ENCODE measurements around the gene TK2. TPM values are rescaled to one million over a fixed set of nuclear protein-coding genes. Genes with fewer than 3 reads are reported as not detected.
"Not testable (repeated sequence)": the region's sequence is repeated elsewhere in the genome, so short reads cannot be mapped to it uniquely, and the experiment has no call there.

The TK2 gene
- total RNA-seq, 1 donor from 2014 or later = 16.1 TPM

DNA sequence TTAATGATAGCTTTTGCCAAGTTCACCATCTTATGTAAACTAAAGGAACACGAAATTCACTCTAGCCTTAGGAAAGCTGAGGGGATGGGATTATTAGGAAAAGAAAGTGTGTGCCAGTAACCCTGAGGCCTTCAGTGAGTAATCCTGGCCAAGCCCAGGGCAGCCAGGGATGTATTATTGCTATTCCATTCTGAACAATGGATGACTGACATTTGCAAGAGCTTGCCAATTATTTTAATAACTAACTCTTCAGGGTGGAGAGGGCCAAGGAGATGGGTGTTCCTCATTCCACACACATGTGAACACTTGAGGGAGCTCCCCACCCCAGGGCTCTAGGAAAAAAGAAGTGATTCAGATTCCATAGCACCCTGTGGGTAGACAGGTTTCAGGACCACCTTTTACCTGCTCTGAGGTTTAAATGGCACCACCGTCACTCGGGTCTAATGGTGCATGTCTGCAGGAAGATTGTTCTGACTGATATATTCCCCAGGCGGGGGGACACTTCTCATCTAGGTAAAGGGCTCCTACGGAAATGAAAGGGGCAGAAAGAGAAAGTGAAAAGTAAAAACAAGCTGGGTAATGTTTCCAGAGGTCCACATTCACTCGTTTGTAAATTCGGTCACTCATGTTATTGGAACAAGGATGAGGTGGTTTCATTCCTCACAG lies 41.5 kb downstream of the TK2 start:
- Mint-ChIP-seq H3K4me3 (ENCODE audit: low read depth) (no peak overlapping the region), H3K9me3 (ENCODE audit: low read depth) (no peaks in the 10 kb centered on the region), H3K27me3 (no peaks in the 10 kb centered on the region), H3K27ac (no peak overlapping the region), H3K4me1 (ENCODE audit: low read depth) (peaks cover 5% of the 10 kb centered on the region), H3K36me3 (ENCODE audit: insufficient read depth) (peaks cover 12% of the 10 kb centered on the region)
- DNase-seq (ENCODE audit: low spot score, unreplicated experiment) = no peak
- TF ChIP-seq, protein P1, sequence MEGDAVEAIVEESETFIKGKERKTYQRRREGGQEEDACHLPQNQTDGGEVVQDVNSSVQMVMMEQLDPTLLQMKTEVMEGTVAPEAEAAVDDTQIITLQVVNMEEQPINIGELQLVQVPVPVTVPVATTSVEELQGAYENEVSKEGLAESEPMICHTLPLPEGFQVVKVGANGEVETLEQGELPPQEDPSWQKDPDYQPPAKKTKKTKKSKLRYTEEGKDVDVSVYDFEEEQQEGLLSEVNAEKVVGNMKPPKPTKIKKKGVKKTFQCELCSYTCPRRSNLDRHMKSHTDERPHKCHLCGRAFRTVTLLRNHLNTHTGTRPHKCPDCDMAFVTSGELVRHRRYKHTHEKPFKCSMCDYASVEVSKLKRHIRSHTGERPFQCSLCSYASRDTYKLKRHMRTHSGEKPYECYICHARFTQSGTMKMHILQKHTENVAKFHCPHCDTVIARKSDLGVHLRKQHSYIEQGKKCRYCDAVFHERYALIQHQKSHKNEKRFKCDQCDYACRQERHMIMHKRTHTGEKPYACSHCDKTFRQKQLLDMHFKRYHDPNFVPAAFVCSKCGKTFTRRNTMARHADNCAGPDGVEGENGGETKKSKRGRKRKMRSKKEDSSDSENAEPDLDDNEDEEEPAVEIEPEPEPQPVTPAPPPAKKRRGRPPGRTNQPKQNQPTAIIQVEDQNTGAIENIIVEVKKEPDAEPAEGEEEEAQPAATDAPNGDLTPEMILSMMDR (IDR thresholded peaks at IDR 0.05; ENCODE audit: unreplicated experiment) = no peak

GRCh38 chr16:66507731-66508239 lies 42.1 kb downstream of the TK2 start:
- Mint-ChIP-seq H3K27ac (no peak overlapping the region), H3K4me3 (ENCODE audit: low read depth) (no peak overlapping the region), H3K4me1 (ENCODE audit: low read depth) (peaks cover 5% of the 10 kb centered on the region), H3K27me3 (no peaks in the 10 kb centered on the region), H3K9me3 (ENCODE audit: low read depth) (no peaks in the 10 kb centered on the region), H3K36me3 (ENCODE audit: insufficient read depth) (peaks cover 9% of the 10 kb centered on the region)
- no peak for DNase-seq (ENCODE audit: low spot score, unreplicated experiment)
- TF ChIP-seq, protein P1 (IDR thresholded peaks at IDR 0.05; ENCODE audit: unreplicated experiment) = no peak

DNA sequence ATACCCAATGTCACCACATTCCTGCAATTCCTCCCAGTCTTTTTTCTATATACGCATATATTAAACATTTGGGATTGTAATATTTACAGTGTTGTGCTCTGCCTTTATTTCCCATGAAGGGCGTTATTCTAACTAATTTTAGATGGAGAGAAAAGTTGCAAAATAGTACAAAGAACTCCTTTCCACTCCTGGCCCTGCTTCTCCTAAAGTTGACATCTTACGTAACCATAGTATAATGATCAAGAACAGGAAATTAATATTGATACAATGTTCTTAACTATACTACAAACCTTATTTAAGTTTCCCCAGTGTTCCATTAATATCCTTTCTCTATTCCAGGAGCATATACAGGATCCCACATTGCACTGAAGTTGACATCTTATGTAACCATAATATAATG lies 46.3 kb downstream of the TK2 start:
- Mint-ChIP-seq H3K4me1 (ENCODE audit: low read depth) (peaks cover 5% of the 10 kb centered on the region), H3K4me3 (ENCODE audit: low read depth) (no peak overlapping the region), H3K27me3 (no peaks in the 10 kb centered on the region), H3K27ac (no peak overlapping the region), H3K9me3 (ENCODE audit: low read depth) (peaks cover 3% of the 10 kb centered on the region), H3K36me3 (ENCODE audit: insufficient read depth) (peaks cover 6% of the 10 kb centered on the region)
- DNase-seq (ENCODE audit: low spot score, unreplicated experiment) = no peak
- TF ChIP-seq, protein P1 (IDR thresholded peaks at IDR 0.05; ENCODE audit: unreplicated experiment) = no peak

GRCh38 chr16:66503030-66503429 lies 46.9 kb downstream of the TK2 start:
- Mint-ChIP-seq H3K36me3 (ENCODE audit: insufficient read depth) (peaks cover 6% of the 10 kb centered on the region), H3K27me3 (no peaks in the 10 kb centered on the region), H3K9me3 (ENCODE audit: low read depth) (peaks cover 3% of the 10 kb centered on the region), H3K4me1 (ENCODE audit: low read depth) (peaks cover 4% of the 10 kb centered on the region), H3K4me3 (ENCODE audit: low read depth) (no peak overlapping the region), H3K27ac (no peak overlapping the region)
- no peak for DNase-seq (ENCODE audit: low spot score, unreplicated experiment)
- TF ChIP-seq, protein P1 (IDR thresholded peaks at IDR 0.05; ENCODE audit: unreplicated experiment) = no peak

DNA sequence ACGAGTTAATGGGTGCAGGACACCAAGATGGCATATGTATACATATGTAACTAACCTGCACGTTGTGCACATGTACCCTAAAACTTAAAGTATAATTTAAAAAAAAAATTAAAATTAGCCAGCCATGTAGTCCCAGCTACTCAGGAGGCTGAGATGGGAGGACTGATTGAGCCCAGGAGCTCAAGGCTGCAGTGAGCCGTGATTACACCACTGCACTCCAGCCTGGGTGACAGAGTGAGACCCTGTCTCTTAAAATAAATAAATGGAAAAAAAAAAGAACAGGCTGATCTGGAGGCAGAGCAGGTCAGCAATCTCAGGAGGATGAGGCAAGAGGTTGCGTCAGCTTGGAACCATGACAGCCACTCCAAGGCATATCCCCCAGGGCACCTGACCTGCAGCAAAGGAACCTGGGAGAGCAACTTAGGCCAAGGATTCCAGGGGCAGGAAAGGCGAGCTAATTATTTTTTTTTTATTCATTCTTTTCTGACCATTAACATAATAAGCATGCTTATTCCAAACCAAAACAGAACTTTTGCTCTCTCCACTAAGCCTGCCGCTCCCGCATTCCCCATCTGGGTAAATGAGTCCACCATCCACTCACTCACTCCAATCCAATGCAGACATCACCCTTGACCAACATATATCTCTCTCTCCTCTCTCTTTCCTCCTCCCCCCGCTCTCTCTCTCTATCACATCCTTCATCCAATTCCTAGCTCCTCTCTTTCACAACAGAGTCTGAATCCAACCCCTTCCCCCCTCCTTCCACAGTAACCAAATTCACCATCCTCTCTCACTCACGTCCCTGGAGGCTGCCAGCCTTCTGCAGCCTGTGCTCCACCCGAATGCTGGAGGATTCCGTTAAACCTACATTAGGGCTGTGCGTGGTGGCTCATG lies 47.7 kb downstream of the TK2 start:
- DNase-seq (ENCODE audit: low spot score, unreplicated experiment) = no peak
- Mint-ChIP-seq H3K36me3 (ENCODE audit: insufficient read depth) (peaks cover 3% of the 10 kb centered on the region), H3K27ac (no peak overlapping the region)

GRCh38 chr16:66501563-66501962 lies 48.4 kb downstream of the TK2 start:
- not testable (repeated sequence) for H3K4me1 Mint-ChIP-seq (ENCODE audit: low read depth); H3K9me3 Mint-ChIP-seq (ENCODE audit: low read depth); H3K27ac Mint-ChIP-seq; H3K4me3 Mint-ChIP-seq (ENCODE audit: low read depth); DNase-seq (ENCODE audit: low spot score, unreplicated experiment); H3K36me3 Mint-ChIP-seq (ENCODE audit: insufficient read depth); H3K27me3 Mint-ChIP-seq

More for the DNA sequence above, 47.7 kb downstream of the TK2 start:
- H3K9me3 Mint-ChIP-seq (ENCODE audit: low read depth) = peaks cover 3% of the 10 kb centered on the region
- no peaks in the 10 kb centered on the region for H3K4me1 Mint-ChIP-seq (ENCODE audit: low read depth)
- TF ChIP-seq, protein P1 (IDR thresholded peaks at IDR 0.05; ENCODE audit: unreplicated experiment) = no peak
- H3K27me3 Mint-ChIP-seq = no peaks in the 10 kb centered on the region
- no peak overlapping the region for H3K4me3 Mint-ChIP-seq (ENCODE audit: low read depth)

GRCh38 chr16:66497921-66498320 lies 52.0 kb downstream of the TK2 start:
- H3K27me3 Mint-ChIP-seq; H3K4me3 Mint-ChIP-seq (ENCODE audit: low read depth); H3K9me3 Mint-ChIP-seq (ENCODE audit: low read depth); H3K36me3 Mint-ChIP-seq (ENCODE audit: insufficient read depth); H3K4me1 Mint-ChIP-seq (ENCODE audit: low read depth); DNase-seq (ENCODE audit: low spot score, unreplicated experiment); H3K27ac Mint-ChIP-seq: not testable (repeated sequence)

GRCh38 chr16:66496226-66496625 lies 53.7 kb downstream of the TK2 start:
- not testable (repeated sequence) for H3K4me3 Mint-ChIP-seq (ENCODE audit: low read depth); H3K4me1 Mint-ChIP-seq (ENCODE audit: low read depth); H3K9me3 Mint-ChIP-seq (ENCODE audit: low read depth); H3K27ac Mint-ChIP-seq; DNase-seq (ENCODE audit: low spot score, unreplicated experiment); H3K36me3 Mint-ChIP-seq (ENCODE audit: insufficient read depth); H3K27me3 Mint-ChIP-seq
